Progenitor cell of endocrine pancreas (in vitro differentiated cells): ENCODE results near the gene RGS8. TPM values are rescaled to one million over a fixed set of nuclear protein-coding genes. Genes with fewer than 3 reads are reported as not detected.

Source experiments
- DNase-seq: peaks from one replicate; pipeline ENCODE4 v3.0.0; 2021; ENCODE audit warnings: low spot score; ENCODE audit not compliant: unreplicated experiment
- H3K27ac Mint-ChIP-seq: 2 replicates; pipeline ENCODE4 v1.8.0; 2021; ENCODE audit warnings: mild to moderate bottlenecking, moderate library complexity, mixed read lengths
- H3K27me3 Mint-ChIP-seq: 2 replicates; pipeline ENCODE4 v1.8.0; 2021; ENCODE audit warnings: mixed read lengths
- H3K36me3 Mint-ChIP-seq: 2 replicates; pipeline ENCODE4 v1.8.0; 2022; ENCODE audit warnings: mixed read lengths; ENCODE audit not compliant: insufficient read depth
- H3K4me1 Mint-ChIP-seq: 2 replicates; pipeline ENCODE4 v1.8.0; 2021; ENCODE audit warnings: low read depth, mixed read lengths
- H3K4me3 Mint-ChIP-seq: 2 replicates; pipeline ENCODE4 v1.8.0; 2021; ENCODE audit warnings: low read depth, mild to moderate bottlenecking, moderate library complexity, mixed read lengths
- H3K9me3 Mint-ChIP-seq: 2 replicates; pipeline ENCODE4 v1.8.0; 2021; ENCODE audit warnings: low read depth, mixed read lengths
- CTCF ChIP-seq: fragments of 200-600 bp; sonication (generic); IDR thresholded peaks from one replicate; pipeline ENCODE4 v1.5.0; 2021; ENCODE audit warnings: antibody characterized with exemption, mild to moderate bottlenecking; ENCODE audit not compliant: unreplicated experiment
- total RNA-seq: library from RNA; stranded (reverse); gene quantifications from 2 replicates; pipeline ENCODE4 v1.2.1, GENCODE V29; 2021

Gene RGS8
- total RNA-seq, 1 donor from 2014 or later, result 0.05 TPM

GRCh38 chr1:182671750-182672486 is 12.5 kb downstream of the RGS8 start:
- no peak for TF ChIP-seq CTCF
- H3K9me3 Mint-ChIP-seq, result no peaks in the 10 kb centered on the region
- H3K27ac Mint-ChIP-seq, result no peak overlapping the region
- H3K36me3 Mint-ChIP-seq, result no peaks in the 10 kb centered on the region
- peaks cover 43% of the 10 kb centered on the region for H3K4me1 Mint-ChIP-seq
- DNase-seq, result no peak
- H3K4me3 Mint-ChIP-seq, result no peak overlapping the region
- H3K27me3 Mint-ChIP-seq, result peaks cover 28% of the 10 kb centered on the region

- peaks cover 34% of the 10 kb centered on the region for H3K4me1 Mint-ChIP-seq
- H3K4me3 Mint-ChIP-seq, result no peak overlapping the region
- no peak overlapping the region for H3K27ac Mint-ChIP-seq
Observed at GRCh38 chr1:182670032-182670749, 14.2 kb downstream of the RGS8 start.

DNA sequence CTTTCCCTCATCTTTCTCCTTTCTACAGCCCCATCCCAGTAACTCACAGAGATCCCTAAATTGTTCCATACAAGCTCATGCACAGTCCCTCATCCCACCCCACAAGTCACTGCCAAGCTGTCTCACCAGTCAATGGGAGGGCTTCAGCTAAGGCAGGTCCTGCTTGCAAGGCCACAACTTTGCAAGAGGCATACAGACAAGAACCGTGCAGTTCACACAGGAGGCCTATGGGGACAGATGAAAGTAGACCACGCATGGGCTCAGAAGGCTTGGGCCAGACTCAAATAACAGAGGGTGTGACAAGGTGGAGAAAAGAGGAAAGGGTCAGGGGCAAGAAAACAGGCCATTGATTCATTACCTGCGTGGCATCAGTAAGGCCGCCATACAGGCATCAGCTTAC is 15.1 kb downstream of the RGS8 start:
- no peak for DNase-seq
- no peak overlapping the region for H3K4me3 Mint-ChIP-seq
- TF ChIP-seq CTCF, result no peak
- H3K9me3 Mint-ChIP-seq, result no peaks in the 10 kb centered on the region
- H3K36me3 Mint-ChIP-seq, result no peaks in the 10 kb centered on the region
- peaks cover 27% of the 10 kb centered on the region for H3K4me1 Mint-ChIP-seq
- H3K27me3 Mint-ChIP-seq, result peaks cover 36% of the 10 kb centered on the region
- no peak overlapping the region for H3K27ac Mint-ChIP-seq

More at GRCh38 chr1:182670032-182670749, 14.2 kb downstream of the RGS8 start:
- H3K27me3 Mint-ChIP-seq, result peaks cover 33% of the 10 kb centered on the region
- no peak for TF ChIP-seq CTCF
- DNase-seq, result no peak
- no peaks in the 10 kb centered on the region for H3K36me3 Mint-ChIP-seq
- H3K9me3 Mint-ChIP-seq, result no peaks in the 10 kb centered on the region

GRCh38 chr1:182668521-182669054 is 15.8 kb downstream of the RGS8 start:
- Mint-ChIP-seq H3K4me3 (no peak overlapping the region), H3K9me3 (no peaks in the 10 kb centered on the region), H3K27me3 (peaks cover 36% of the 10 kb centered on the region), H3K27ac (no peak overlapping the region), H3K4me1 (peaks cover 21% of the 10 kb centered on the region), H3K36me3 (no peaks in the 10 kb centered on the region)
- no peak for DNase-seq
- no peak for TF ChIP-seq CTCF

- Mint-ChIP-seq H3K27ac (no peak overlapping the region), H3K36me3 (no peaks in the 10 kb centered on the region), H3K27me3 (peaks cover 36% of the 10 kb centered on the region), H3K4me3 (no peak overlapping the region), H3K9me3 (no peaks in the 10 kb centered on the region), H3K4me1 (peaks cover 21% of the 10 kb centered on the region)
- TF ChIP-seq CTCF, result no peak
- DNase-seq, result no peak
Observed at GRCh38 chr1:182667848-182668505, 16.4 kb downstream of the RGS8 start.
